DMS153 treated with DMSO at 0.1 percent for 48 hours (cell line): ENCODE results near the gene CCDC197.

ENCODE experiments used
- DNase-seq: peaks from one replicate; lab custom pipeline; 2025; ENCODE audit not compliant: unreplicated experiment; lab: John Stamatoyannopoulos, UW

Gene CCDC197

GRCh38 chr14:94056579-94057308, 59.6 kb downstream of the CCDC197 start:
- DNase-seq: no peak

GRCh38 chr14:94058128-94058673, 61.1 kb downstream of the CCDC197 start:
- no peak for DNase-seq
